ENCODE measurements around the gene MON2. TPM values are rescaled to one million over a fixed set of nuclear protein-coding genes. Genes with fewer than 3 reads are reported as not detected.
A peak's percentile ranks its signal among the peaks of the same experiment; 100 is the strongest.

The MON2 gene
- total RNA-seq, 1 experiment from 2014 or later = 30.1 TPM

GRCh38 chr12:62466018-62466593 is 520 bp upstream of the MON2 start:
- intact Hi-C loops (cut with micrococcal nuclease; ENCODE audit: unreplicated experiment) (no loop called here), in situ Hi-C loops (cut with HindIII; ENCODE audit: low pct_unique_long_range_greater_than_20kb, low sequenced_read_pairs) (no loop called here)
- TF ChIP-seq POLR2AphosphoS5 (IDR thresholded peaks at IDR 0.05; ENCODE audit: low read depth, low read length) (no peak), CTCF (IDR thresholded peaks at IDR 0.05) (no peak), REST (IDR thresholded peaks at IDR 0.05; ENCODE audit: insufficient read depth in 1 of 2, low read depth in 2 of 2, low read length in 1 of 2) (no peak), TCF7L2 (IDR thresholded peaks at IDR 0.05; ENCODE audit: low read depth, low read length) (no peak), SIN3A (IDR thresholded peaks at IDR 0.05; ENCODE audit: borderline replicate concordance, insufficient read depth, low read depth, low read length) (no peak; the same call in 1 of the 2 replicates)
- DNase-seq (ENCODE audit: low read depth, low spot score) (no peak), ATAC-seq (peak; percentile 62)
- Histone ChIP-seq H3K9me3 (ENCODE audit: control insufficient read depth, insufficient read depth, low read depth, low read length) (peaks cover 10% of the 10 kb centered on the region; the same call in 1 of the 2 replicates), H3K4me1 (ENCODE audit: control insufficient read depth, insufficient read depth, low read length) (peaks cover 7% of the 10 kb centered on the region; the same call in 1 of the 2 replicates), H3K27me3 (ENCODE audit: control insufficient read depth, insufficient read depth, low read length) (no peaks in the 10 kb centered on the region), H3K4me3 (ENCODE audit: low read depth in 2 of 2, low read length in 2 of 2) (peak overlapping the region; percentile 98), H3K27ac (ENCODE audit: low read length) (peak overlapping the region; percentile 92), H3K36me3 (ENCODE audit: control insufficient read depth, insufficient read depth, low read length) (no peaks in the 10 kb centered on the region; the same call in 1 of the 2 replicates)
- CTCF ChIA-PET = interaction anchor here (1.2 kb wide), 1 partner anchor 31 kb away, joined by 4 read pairs; no protein-coding TSS in a partner anchor
- POLR2A ChIA-PET = no interaction called here
- BruUV-seq (replicated peaks) = no TSS peak

- DNase-seq (ENCODE audit: low read depth, low spot score) (no peak), ATAC-seq (no peak)
- H3K4me3 ChIP-seq (ENCODE audit: low read depth in 2 of 2, low read length in 2 of 2) = peak overlapping the region; percentile 98
- peaks cover 4% of the 10 kb centered on the region; the same call in 1 of the 2 replicates for H3K9me3 ChIP-seq (ENCODE audit: control insufficient read depth, insufficient read depth, low read depth, low read length)
- in situ Hi-C loops (cut with HindIII; ENCODE audit: low pct_unique_long_range_greater_than_20kb, low sequenced_read_pairs) = no loop called here
- peak overlapping the region; percentile 92; the same call in 1 of the 2 replicates for H3K27ac ChIP-seq (ENCODE audit: low read length)
- H3K27me3 ChIP-seq (ENCODE audit: control insufficient read depth, insufficient read depth, low read length) = no peaks in the 10 kb centered on the region
- intact Hi-C loops (cut with micrococcal nuclease; ENCODE audit: unreplicated experiment) = no loop called here
- CTCF ChIA-PET = no interaction called here
- TF ChIP-seq REST (IDR thresholded peaks at IDR 0.05; ENCODE audit: insufficient read depth in 1 of 2, low read depth in 2 of 2, low read length in 1 of 2) = no peak
- TF ChIP-seq CTCF (IDR thresholded peaks at IDR 0.05) = no peak
- TF ChIP-seq POLR2AphosphoS5 (IDR thresholded peaks at IDR 0.05; ENCODE audit: low read depth, low read length) = no peak
- TF ChIP-seq SIN3A (IDR thresholded peaks at IDR 0.05; ENCODE audit: borderline replicate concordance, insufficient read depth, low read depth, low read length) = no peak
- TF ChIP-seq TCF7L2 (IDR thresholded peaks at IDR 0.05; ENCODE audit: low read depth, low read length) = no peak
- POLR2A ChIA-PET = no interaction called here
- H3K4me1 ChIP-seq (ENCODE audit: control insufficient read depth, insufficient read depth, low read length) = peaks cover 7% of the 10 kb centered on the region; the same call in 1 of the 2 replicates
- BruUV-seq (replicated peaks) = no TSS peak
- H3K36me3 ChIP-seq (ENCODE audit: control insufficient read depth, insufficient read depth, low read length) = no peaks in the 10 kb centered on the region; the same call in 1 of the 2 replicates
These were observed 1.8 kb downstream of the MON2 start for GRCh38 chr12:62468397-62468796.
